Measurements from ENCODE around the gene PPFIBP1. TPM values are rescaled to one million over a fixed set of nuclear protein-coding genes. Genes with fewer than 3 reads are reported as not detected.

PPFIBP1 gene
- total RNA-seq, 1 experiment from 2014 or later: 88.6 TPM

GRCh38 chr12:27743601-27744000 is 219.6 kb downstream of the PPFIBP1 start:
- POLR2A ChIA-PET: no interaction called here
- Histone ChIP-seq H3K27me3 (ENCODE audit: control insufficient read depth, insufficient read depth, low read length) (no peaks in the 10 kb centered on the region), H3K36me3 (ENCODE audit: control insufficient read depth, insufficient read depth, low read length) (peaks cover 9% of the 10 kb centered on the region), H3K4me1 (ENCODE audit: control insufficient read depth, insufficient read depth, low read length) (peaks cover 13% of the 10 kb centered on the region), H3K9me3 (ENCODE audit: control insufficient read depth, insufficient read depth, low read depth, low read length) (no peaks in the 10 kb centered on the region), H3K27ac (ENCODE audit: low read length) (no peak overlapping the region), H3K4me3 (ENCODE audit: low read depth in 2 of 2, low read length in 2 of 2) (no peak overlapping the region)
- BruUV-seq (replicated peaks): no TSS peak
- ATAC-seq: no peak
- in situ Hi-C loops (cut with HindIII; ENCODE audit: low pct_unique_long_range_greater_than_20kb, low sequenced_read_pairs) (no loop called here), intact Hi-C loops (cut with micrococcal nuclease; ENCODE audit: unreplicated experiment) (no loop called here)
- CTCF ChIA-PET: no interaction called here
- no peak for DNase-seq (ENCODE audit: low read depth, low spot score)
- TF ChIP-seq TCF7L2 (IDR thresholded peaks at IDR 0.05; ENCODE audit: low read depth, low read length): no peak
- no peak for TF ChIP-seq SIN3A (IDR thresholded peaks at IDR 0.05; ENCODE audit: borderline replicate concordance, insufficient read depth, low read depth, low read length)
- TF ChIP-seq CTCF (IDR thresholded peaks at IDR 0.05): no peak
- no peak for TF ChIP-seq REST (IDR thresholded peaks at IDR 0.05; ENCODE audit: insufficient read depth in 1 of 2, low read depth in 2 of 2, low read length in 1 of 2)
- TF ChIP-seq POLR2AphosphoS5 (IDR thresholded peaks at IDR 0.05; ENCODE audit: low read depth, low read length): no peak

Other genes with a start within 250 kb of the PPFIBP1 start
- gene BMAL2, start 191.4 kb upstream of the PPFIBP1 start, total RNA-seq (2021; ENCODE audit: unreplicated experiment): 43.9 TPM
- 0.36 TPM for gene SMCO2, start 77.5 kb upstream of the PPFIBP1 start, total RNA-seq (2021; ENCODE audit: unreplicated experiment)
- gene REP15, start 172.2 kb downstream of the PPFIBP1 start, total RNA-seq (2021; ENCODE audit: unreplicated experiment): 1.9 TPM
- gene MRPS35, start 186.6 kb downstream of the PPFIBP1 start, total RNA-seq (2021; ENCODE audit: unreplicated experiment): 63.9 TPM